Psoas muscle (tissue), 8 donors: Measurements from ENCODE around the gene APRT. TPM values are rescaled to one million over a fixed set of nuclear protein-coding genes. Genes with fewer than 3 reads are reported as not detected.
A peak's percentile ranks its signal among the peaks of the same experiment; 100 is the strongest.
"Not testable (repeated sequence)": the region's sequence is repeated elsewhere in the genome, so short reads cannot be mapped to it uniquely, and the experiment has no call there.

Experiments
- ATAC-seq, 4 donors: fragments of 200-7000 bp; cut with Tn5 transposase; one replicate each; pipeline ENCODE4 v1.9.1; 2020; ENCODE audit warnings: moderate library complexity in 3 of 4, mild to moderate bottlenecking in 2 of 4
- DNase-seq, 2 donors: peaks; one replicate each; pipeline ENCODE4 v3.0.0-alpha.2; 2020
- H3K27ac ChIP-seq: fragments of 200-600 bp; one replicate; pipeline ENCODE4 v1.8.0; 2022
- H3K27me3 ChIP-seq, 3 donors: fragments of 200-600 bp in 1 of 3; one replicate each; pipeline versions ENCODE4 v1.6.1 to v1.8.0; 2013 to 2022; ENCODE audit warnings: low read length in 2 of 3, mild to moderate bottlenecking in 2 of 3, moderate library complexity in 1 of 3; ENCODE audit not compliant: insufficient read depth in 3 of 3
- H3K36me3 ChIP-seq, 2 donors: fragments of 200-600 bp in 1 of 2; one replicate each; pipeline versions ENCODE4 v1.6.1 to v1.8.0; 2013 to 2022; ENCODE audit warnings: low read depth in 1 of 2, mild to moderate bottlenecking in 1 of 2, moderate library complexity in 1 of 2; ENCODE audit not compliant: insufficient read depth in 1 of 2
- H3K4me1 ChIP-seq: fragments of 200-600 bp; one replicate; pipeline ENCODE4 v1.8.0; 2022
- H3K4me3 ChIP-seq: fragments of 200-600 bp; one replicate; pipeline ENCODE4 v1.8.0; 2022; ENCODE audit warnings: mild to moderate bottlenecking
- H3K9me3 ChIP-seq: fragments of 200-600 bp; one replicate; pipeline ENCODE4 v1.8.0; 2022
- CTCF ChIP-seq: fragments of 200-600 bp; IDR thresholded peaks from one replicate; pipeline ENCODE4 v1.8.0; 2022; ENCODE audit warnings: antibody characterized with exemption
- WGBS, 3 donors: extraction: QIAGEN DNeasy Blood & Tissue Kit; methylation state at CpG; one replicate each; pipeline versions ENCODE4 v1.1.6 to v1.1.7; 2013; 5-methylcytosine and 5-hydroxymethylcytosine counted together
- intact Hi-C, 2 donors: fragments of 100-400 bp; cut with DNase I; formaldehyde crosslinking; loops; one replicate each; pipeline versions ENCODE4 v1.11.0 to v1.14.2; 2022
- polyA plus RNA-seq, 3 donors: library from polyadenylated mRNA; stranded (reverse); fragments of 200-250 nt; gene quantifications; one replicate each; pipeline ENCODE4 v1.2.3, GENCODE V29; 2013
- total RNA-seq, 4 donors: library from RNA; stranded (reverse); fragmentation: NEBNext Ultra II Directional in 2 of 4; extraction: Animal tissue kit (Norgen Biotek cat#: 25700) in 2 of 4; gene quantifications; one replicate each; pipeline versions ENCODE4 v1.2.1 to v1.2.4, GENCODE V29; 2021 to 2023
- donor health status: healthy with polysubstance abuse.
- donor health status: DM: no; HTN: no; CAD: no; lungs with moderate emphysema.
- donor health status: Bipolar disorder and iron deficiency.
- donor health status: healthy.
- donor health status: DM: yes; HTN: yes; CAD: no.
- donor health status: DM: no; HTN: no; CAD: no.
- donor health status: DM: no; HTN: no; CAD: no.
- donor health status: DM: yes; HTN: yes; CAD: no.

Gene APRT
- total and polyA plus RNA-seq, 7 donors: 32.8 to 165 (median 61.5) TPM

DNA sequence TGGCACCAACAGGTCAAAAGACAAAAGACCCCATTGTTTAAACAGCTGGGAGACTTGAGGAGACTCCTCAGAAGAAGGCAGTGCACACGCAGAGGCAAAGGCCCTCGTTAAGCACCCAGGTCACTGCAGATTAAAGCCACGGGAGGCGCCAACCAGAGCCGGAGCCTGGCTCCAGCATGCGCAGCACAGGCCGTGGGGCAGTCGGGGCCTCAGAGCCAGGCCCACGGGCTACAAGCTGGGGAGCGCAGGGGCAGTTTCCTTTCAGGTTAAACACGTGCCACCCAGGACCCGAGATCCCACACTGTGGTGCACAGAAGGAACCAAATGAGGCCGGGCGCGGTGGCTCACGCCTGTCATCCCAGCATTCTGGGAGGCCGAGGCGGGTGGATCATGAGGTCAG lies 35.9 kb downstream of the APRT start:
- peaks cover 0 to 22% (median 5%) of the 10 kb centered on the region in 3 donors for H3K27me3 ChIP-seq
- intact Hi-C loops: no loop called here
- 89 to 92% (median 91%) methylated on average over 18 of the region's 18 CpGs for WGBS, 3 donors
- no peak for TF ChIP-seq CTCF
- no peak overlapping the region for H3K4me3 ChIP-seq
- H3K36me3 ChIP-seq: no peaks in the 10 kb centered on the region
- DNase-seq (peak in 1 of 2 donors; percentile 33), ATAC-seq (no peak)
- no peak overlapping the region for H3K27ac ChIP-seq
- no peaks in the 10 kb centered on the region for H3K9me3 ChIP-seq
- H3K4me1 ChIP-seq: peaks cover 14% of the 10 kb centered on the region

- no peak overlapping the region for H3K4me3 ChIP-seq
- intact Hi-C loops: no loop called here
- H3K27ac ChIP-seq: no peak overlapping the region
- H3K27me3 ChIP-seq: peaks cover 0 to 33% (median 6%) of the 10 kb centered on the region in 3 donors
- H3K9me3 ChIP-seq: no peaks in the 10 kb centered on the region
- H3K36me3 ChIP-seq: no peaks in the 10 kb centered on the region
- no peak for TF ChIP-seq CTCF
- DNase-seq (peak in 1 of 2 donors; percentile 42), ATAC-seq (no peak)
- WGBS, 3 donors: 91% methylated on average over 31 to 32 of the region's 32 CpGs
- H3K4me1 ChIP-seq: peaks cover 15% of the 10 kb centered on the region
Observed at GRCh38 chr16:88774544-88775393, 37.0 kb downstream of the APRT start.

DNA sequence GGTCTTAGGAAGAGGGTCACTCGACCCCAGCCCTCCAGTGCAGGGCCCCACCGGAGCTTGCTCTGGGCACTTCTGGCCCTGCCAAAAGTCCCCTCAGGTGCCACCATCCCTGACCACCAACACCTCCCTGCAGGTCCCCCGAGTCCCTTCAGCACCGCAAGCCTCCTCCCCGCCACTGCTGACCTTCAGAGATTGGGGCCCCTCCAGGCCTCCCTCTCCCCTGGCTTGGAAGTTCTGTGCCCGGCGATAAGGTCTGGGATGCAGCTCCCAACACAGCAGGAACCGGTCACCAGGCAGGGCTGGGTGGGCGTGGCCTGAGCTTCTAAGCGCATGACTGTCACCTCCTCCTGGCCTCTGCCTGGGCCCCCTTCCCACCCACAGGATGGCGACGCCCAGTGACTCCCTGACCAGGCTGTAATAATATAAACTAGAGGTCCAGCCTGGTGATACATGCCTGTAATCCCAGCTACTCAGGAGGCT lies 37.9 kb downstream of the APRT start:
- ATAC-seq (peak in 2 of 4 donors; percentile 35 to 43), DNase-seq (peak; percentile 69 to 76)

DNA sequence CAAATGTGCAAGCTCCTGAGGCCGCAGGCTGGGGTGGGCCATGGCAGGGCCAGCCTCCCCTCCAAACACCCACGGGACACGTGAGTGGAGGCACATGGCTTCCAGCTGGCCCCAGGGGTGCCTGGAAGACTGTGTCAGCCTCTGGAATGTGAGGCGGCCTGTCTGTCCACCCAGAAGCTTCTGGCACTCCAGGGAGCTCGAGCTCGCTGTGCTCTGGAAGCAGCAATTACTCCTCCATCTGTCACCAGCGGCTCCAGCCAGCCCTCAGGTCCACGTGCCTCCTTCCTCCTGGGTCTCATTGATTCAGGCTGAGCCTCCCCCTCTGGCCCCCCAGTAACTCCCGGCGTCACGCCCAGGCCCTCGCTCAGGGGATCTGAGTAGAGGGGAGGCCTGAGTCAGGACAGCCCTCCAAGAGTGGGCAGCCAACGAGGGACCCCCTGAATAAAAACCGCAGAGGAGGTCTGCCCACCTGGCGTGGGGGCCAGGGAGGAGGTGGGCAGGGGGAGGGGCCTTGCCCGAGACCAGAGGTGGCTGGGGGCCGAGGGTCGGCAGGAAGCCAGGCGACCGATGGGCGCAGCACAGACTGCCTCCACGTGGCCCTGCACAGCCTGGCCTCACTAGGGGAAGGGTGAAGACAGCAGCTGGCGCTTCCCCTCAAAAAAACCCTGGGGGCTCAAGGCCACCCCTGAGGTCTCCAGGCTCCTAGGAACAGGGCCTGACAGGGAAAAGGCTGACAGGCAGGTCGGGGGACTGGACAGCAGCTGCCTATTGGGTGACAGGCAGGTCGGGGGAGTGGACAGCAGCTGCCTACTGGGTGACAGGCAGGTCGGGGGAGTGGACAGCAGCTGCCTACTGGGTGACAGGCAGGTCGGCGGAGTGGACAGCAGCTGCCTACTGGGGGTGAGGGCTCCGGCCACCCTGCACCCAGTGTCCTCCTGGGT lies 38.6 kb downstream of the APRT start:
- intact Hi-C loops: no loop called here
- DNase-seq (peak; percentile 71 to 76), ATAC-seq (peak; percentile 48 to 71 (median 70))
- Histone ChIP-seq H3K4me3 (no peak overlapping the region), H3K27me3 (peaks cover 0 to 33% (median 8%) of the 10 kb centered on the region in 3 donors), H3K9me3 (no peaks in the 10 kb centered on the region), H3K27ac (no peak overlapping the region), H3K36me3 (no peaks in the 10 kb centered on the region), H3K4me1 (peaks cover 10% of the 10 kb centered on the region)
- WGBS, 3 donors: 15 to 34% (median 16%) methylated on average over 8 to 29 of the region's 29 CpGs
- no peak for TF ChIP-seq CTCF

More for the DNA sequence above, 37.9 kb downstream of the APRT start:
- H3K4me3 ChIP-seq: no peak overlapping the region
- 29 to 42% (median 30%) methylated on average over 5 to 12 of the region's 12 CpGs for WGBS, 3 donors
- peaks cover 10% of the 10 kb centered on the region for H3K4me1 ChIP-seq
- no peaks in the 10 kb centered on the region for H3K36me3 ChIP-seq
- intact Hi-C loops: no loop called here
- TF ChIP-seq CTCF: no peak
- peaks cover 0 to 36% (median 6%) of the 10 kb centered on the region in 3 donors for H3K27me3 ChIP-seq
- no peaks in the 10 kb centered on the region for H3K9me3 ChIP-seq
- H3K27ac ChIP-seq: no peak overlapping the region

GRCh38 chr16:88771781-88772180 lies 39.9 kb downstream of the APRT start:
- 90 to 95% (median 94%) methylated on average over 11 to 17 of the region's 23 CpGs for WGBS, 3 donors
- H3K27ac ChIP-seq, DNase-seq, H3K9me3 ChIP-seq, H3K4me3 ChIP-seq, intact Hi-C loops, H3K36me3 ChIP-seq, ATAC-seq: not testable (repeated sequence)
- Histone ChIP-seq H3K4me1 (peaks cover 10% of the 10 kb centered on the region), H3K27me3 (peaks cover 0 to 30% (median 8%) of the 10 kb centered on the region in 3 donors)
